Upper lobe of left lung (tissue), 6 donors: ENCODE measurements around the gene HACD2. TPM values are rescaled to one million over a fixed set of nuclear protein-coding genes. Genes with fewer than 3 reads are reported as not detected.
"Not testable (repeated sequence)": the region's sequence is repeated elsewhere in the genome, so short reads cannot be mapped to it uniquely, and the experiment has no call there.

Source experiments
- ATAC-seq, 2 donors: fragments of 200-7000 bp; cut with Tn5 transposase; one replicate each; pipeline ENCODE4 v1.9.1; 2022; ENCODE audit warnings: mild to moderate bottlenecking in 2 of 2, moderate library complexity in 2 of 2; ENCODE audit not compliant: low FRiP score in 2 of 2
- DNase-seq, 2 donors: peaks; one replicate each; pipeline ENCODE4 v3.0.0-alpha.2; 2019 to 2020
- H3K27ac ChIP-seq, 4 donors: fragments of 200-600 bp; sonication (generic); one replicate each; pipeline ENCODE4 v1.5.1; 2016 to 2019
- H3K27me3 ChIP-seq, 4 donors: fragments of 200-600 bp; sonication (generic); one replicate each; pipeline ENCODE4 v1.5.1; 2017 to 2019
- H3K36me3 ChIP-seq, 4 donors: fragments of 200-600 bp; sonication (generic); one replicate each; pipeline ENCODE4 v1.5.1; 2016 to 2019
- H3K4me1 ChIP-seq, 4 donors: fragments of 200-600 bp; sonication (generic); one replicate each; pipeline ENCODE4 v1.5.1; 2018 to 2019
- H3K4me3 ChIP-seq, 4 donors: fragments of 200-600 bp; sonication (generic); one replicate each; pipeline ENCODE4 v1.5.1; 2017 to 2019; ENCODE audit warnings: mild to moderate bottlenecking in 2 of 4, moderate library complexity in 1 of 4
- H3K9me3 ChIP-seq, 4 donors: fragments of 200-600 bp; sonication (generic); one replicate each; pipeline ENCODE4 v1.5.1; 2018 to 2019
- CTCF ChIP-seq, 6 experiments: fragments of 450-650 bp in 4 of 6; fragments of 200-600 bp in 2 of 6; sonication (generic) in 2 of 6; IDR thresholded peaks; one replicate each; pipeline ENCODE4 v1.5.1; 2016 to 2019; ENCODE audit warnings: antibody characterized with exemption in 6 of 6
- EP300 ChIP-seq, 4 donors: sonication (generic); formaldehyde crosslinking; IDR thresholded peaks; one replicate each; pipeline ENCODE4 v1.5.1; 2017; ENCODE audit warnings: antibody characterized with exemption in 4 of 4, control low read depth in 2 of 4
- POLR2A ChIP-seq, 4 donors: fragments of 450-650 bp; IDR thresholded peaks; one replicate each; pipeline ENCODE4 v1.5.1; 2016 to 2017; ENCODE audit warnings: antibody characterized with exemption in 4 of 4, mild to moderate bottlenecking in 2 of 4
- POLR2AphosphoS5 ChIP-seq, 2 donors: sonication (generic); formaldehyde crosslinking; IDR thresholded peaks; one replicate each; pipeline ENCODE4 v1.5.1; 2017; ENCODE audit warnings: antibody characterized with exemption in 2 of 2
- WGBS, 2 donors: methylation state at CpG; one replicate each; pipeline ENCODE4 v1.1.5; 2017 to 2018; 5-methylcytosine and 5-hydroxymethylcytosine counted together
- total RNA-seq, 6 donors: library from RNA; depleted of rRNA in 4 of 6; stranded (reverse); fragments of >200 nt in 4 of 6; gene quantifications; one replicate each; pipeline versions ENCODE4 v1.1.0 to v1.2.1, GENCODE V29; 2016 to 2021
- donor health status: DM: no; HTN: no; CAD: no; lungs with moderate emphysema.
- donor health status: DM: no; HTN: yes; CAD: no; lungs with severe emphysema.

HACD2 gene
- total RNA-seq, 6 donors from 2014 or later: 12.5 to 60.4 (median 39.1) TPM

GRCh38 chr3:123493912-123494311 is 90.9 kb downstream of the HACD2 start:
- WGBS, 2 donors: 89 to 90% methylated on average over 4 of the region's 4 CpGs
- Histone ChIP-seq H3K36me3 (peaks cover 0 to 47% (median 23%) of the 10 kb centered on the region in 4 donors), H3K27ac (no peak overlapping the region), H3K9me3 (no peaks in the 10 kb centered on the region), H3K4me1 (no peaks in the 10 kb centered on the region), H3K4me3 (no peak overlapping the region), H3K27me3 (no peaks in the 10 kb centered on the region)
- DNase-seq (no peak), ATAC-seq (no peak)
- TF ChIP-seq EP300 (IDR thresholded peaks at IDR 0.05) (no peak), CTCF (IDR thresholded peaks at IDR 0.05) (no peak), POLR2AphosphoS5 (IDR thresholded peaks at IDR 0.05) (no peak), POLR2A (IDR thresholded peaks at IDR 0.05) (no peak)

- 90 to 91% methylated on average over 4 of the region's 4 CpGs for WGBS, 2 donors
- Histone ChIP-seq H3K4me1 (no peaks in the 10 kb centered on the region), H3K9me3 (no peaks in the 10 kb centered on the region), H3K27ac (no peak overlapping the region), H3K4me3 (no peak overlapping the region), H3K36me3 (peaks cover 0 to 29% (median 13%) of the 10 kb centered on the region in 4 donors), H3K27me3 (no peaks in the 10 kb centered on the region)
- DNase-seq (no peak), ATAC-seq (no peak)
- TF ChIP-seq POLR2A (IDR thresholded peaks at IDR 0.05): no peak
- no peak for TF ChIP-seq POLR2AphosphoS5 (IDR thresholded peaks at IDR 0.05)
- TF ChIP-seq EP300 (IDR thresholded peaks at IDR 0.05): no peak
- no peak for TF ChIP-seq CTCF (IDR thresholded peaks at IDR 0.05)
Observed at GRCh38 chr3:123491966-123492587, 92.8 kb downstream of the HACD2 start.

GRCh38 chr3:123489400-123490004 is 95.4 kb downstream of the HACD2 start:
- Histone ChIP-seq H3K4me3 (no peak overlapping the region), H3K27me3 (no peaks in the 10 kb centered on the region), H3K27ac (no peak overlapping the region), H3K36me3 (peaks cover 0 to 17% (median 12%) of the 10 kb centered on the region in 4 donors), H3K4me1 (no peaks in the 10 kb centered on the region), H3K9me3 (no peaks in the 10 kb centered on the region)
- 12 to 14% methylated on average over 8 of the region's 8 CpGs for WGBS, 2 donors
- DNase-seq (peak in 1 of 2 donors; percentile 46), ATAC-seq (peak in 1 of 2 donors; percentile 84)
- peak; percentile 34 to 79 (median 70) for TF ChIP-seq CTCF (IDR thresholded peaks at IDR 0.05)
- no peak for TF ChIP-seq POLR2AphosphoS5 (IDR thresholded peaks at IDR 0.05)

DNA sequence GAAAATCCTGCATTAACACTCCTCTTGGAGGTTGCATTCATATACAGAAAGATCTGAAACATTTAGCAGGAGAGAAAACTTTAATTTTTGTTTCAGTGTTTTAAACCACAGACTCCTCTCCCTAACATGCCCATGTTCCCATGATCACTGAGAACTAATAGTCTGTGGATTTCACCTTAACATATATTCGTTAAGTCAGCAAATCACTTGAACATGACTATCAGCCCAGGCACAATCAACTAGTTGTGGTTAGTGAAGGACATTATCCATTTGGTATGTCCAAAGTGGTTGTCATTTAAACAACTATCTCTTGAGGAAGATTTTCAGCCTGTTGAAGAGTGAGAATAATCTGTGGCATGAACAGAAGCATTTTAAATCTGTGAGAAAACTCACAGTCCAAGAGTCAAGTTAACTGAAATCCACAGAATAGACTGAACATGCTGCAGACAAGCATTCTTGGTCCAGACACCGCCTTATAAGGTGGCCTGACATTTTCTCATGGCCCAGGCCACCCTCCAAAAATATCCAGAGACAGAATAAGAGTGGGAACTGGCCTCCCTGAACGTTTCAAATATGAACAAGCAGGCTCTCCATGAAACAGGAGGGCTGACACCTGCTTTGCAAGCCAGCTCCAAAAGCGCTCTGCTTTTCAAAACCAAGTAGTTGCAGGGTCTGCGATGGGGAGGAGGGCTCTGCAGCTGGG is 96.1 kb downstream of the HACD2 start:
- 80 to 84% methylated on average over 5 of the region's 5 CpGs for WGBS, 2 donors
- DNase-seq: no peak
- Histone ChIP-seq H3K4me3 (no peak overlapping the region), H3K4me1 (no peaks in the 10 kb centered on the region), H3K27me3 (no peaks in the 10 kb centered on the region), H3K27ac (no peak overlapping the region), H3K9me3 (no peaks in the 10 kb centered on the region), H3K36me3 (peaks cover 0 to 11% (median 7%) of the 10 kb centered on the region in 4 donors)
- TF ChIP-seq CTCF (IDR thresholded peaks at IDR 0.05) (no peak), EP300 (IDR thresholded peaks at IDR 0.05) (no peak), POLR2AphosphoS5 (IDR thresholded peaks at IDR 0.05) (no peak), POLR2A (IDR thresholded peaks at IDR 0.05) (no peak)
- no peak for ATAC-seq

- not testable (repeated sequence) for H3K36me3 ChIP-seq, H3K4me1 ChIP-seq, DNase-seq, ATAC-seq, H3K4me3 ChIP-seq, H3K9me3 ChIP-seq, H3K27me3 ChIP-seq, H3K27ac ChIP-seq
- 72 to 86% methylated on average over 8 of the region's 8 CpGs for WGBS, 2 donors
Observed at GRCh38 chr3:123487063-123487462, 97.8 kb downstream of the HACD2 start.
